NCI-H2081 treated with DMSO at 0.1 percent for 48 hours (cell line): Measurements from ENCODE around the gene CRYL1.

ENCODE experiments used
- DNase-seq: peaks from one replicate; lab custom pipeline; 2025; lab: John Stamatoyannopoulos, UW

CRYL1 gene

DNA sequence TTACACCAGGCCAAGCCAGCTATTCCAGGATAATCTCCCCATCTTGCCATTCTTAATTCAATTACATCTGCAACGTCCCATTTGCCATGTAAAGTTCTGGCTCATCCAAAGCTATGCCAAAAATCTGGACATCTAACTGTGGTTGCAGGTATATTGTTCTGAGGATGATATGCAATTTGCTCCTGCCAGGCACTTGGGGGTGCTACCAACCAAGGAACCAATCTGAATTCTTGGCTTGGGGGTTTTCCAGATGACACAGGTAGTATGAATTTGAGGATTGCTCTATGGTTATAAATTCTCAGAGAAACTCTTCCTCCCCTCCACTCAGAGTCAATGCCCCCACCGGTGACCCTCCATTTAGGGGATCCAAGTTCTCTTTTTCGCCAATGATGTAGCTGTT is 33.0 kb downstream of the CRYL1 start:
- no peak for DNase-seq

DNA sequence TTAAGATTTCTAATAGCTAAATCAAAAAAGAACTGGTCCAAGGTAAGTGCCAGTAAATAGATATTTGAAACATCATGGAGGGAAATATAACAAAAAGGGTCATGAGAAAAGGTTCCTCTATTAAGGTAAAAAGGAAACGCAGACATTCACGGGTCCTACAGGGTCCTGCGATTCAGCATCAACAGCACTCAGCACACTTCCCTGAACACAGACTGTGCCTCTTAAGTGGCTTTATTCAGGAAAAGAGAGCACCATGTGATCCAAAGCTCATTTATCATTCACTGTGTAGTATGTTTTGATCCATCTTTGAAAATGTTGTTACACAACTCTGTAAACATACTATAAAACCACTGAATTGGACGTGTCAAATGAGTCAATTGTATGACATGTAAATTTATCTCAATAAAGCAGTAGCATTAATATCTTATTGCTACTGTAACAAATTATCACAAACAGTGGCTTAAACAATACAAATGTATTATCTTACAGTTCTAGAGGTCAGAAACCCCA is 33.7 kb downstream of the CRYL1 start:
- DNase-seq, result no peak

DNA sequence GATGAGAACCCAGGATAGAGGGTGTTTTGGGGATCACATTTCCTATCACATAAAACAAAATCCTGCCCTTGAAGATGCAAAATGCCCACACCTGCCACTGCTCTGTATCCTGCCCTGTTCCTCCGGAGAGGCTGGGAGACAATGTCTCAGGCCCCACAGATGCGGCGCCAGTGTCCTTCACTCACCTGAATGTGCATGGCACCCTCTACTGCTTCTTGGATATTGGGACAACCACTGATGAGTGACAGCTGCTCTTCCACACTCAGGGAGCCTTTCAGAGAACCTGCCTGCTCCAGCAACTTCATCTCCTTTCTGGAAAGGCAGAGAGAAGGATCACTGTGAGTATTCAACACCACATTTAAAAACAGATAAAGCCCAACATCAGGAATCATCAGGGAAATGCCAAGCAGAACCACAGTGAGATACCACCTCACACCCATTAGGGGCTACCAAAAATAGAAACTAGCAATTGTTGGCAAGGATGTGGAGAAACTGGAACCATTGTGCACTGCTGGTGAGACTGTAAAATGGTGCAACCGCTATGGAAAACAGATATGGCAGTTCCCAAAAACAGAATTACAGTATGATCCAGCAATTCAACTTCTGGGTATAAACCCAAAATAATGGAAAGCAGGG is 36.4 kb downstream of the CRYL1 start:
- no peak for DNase-seq

DNA sequence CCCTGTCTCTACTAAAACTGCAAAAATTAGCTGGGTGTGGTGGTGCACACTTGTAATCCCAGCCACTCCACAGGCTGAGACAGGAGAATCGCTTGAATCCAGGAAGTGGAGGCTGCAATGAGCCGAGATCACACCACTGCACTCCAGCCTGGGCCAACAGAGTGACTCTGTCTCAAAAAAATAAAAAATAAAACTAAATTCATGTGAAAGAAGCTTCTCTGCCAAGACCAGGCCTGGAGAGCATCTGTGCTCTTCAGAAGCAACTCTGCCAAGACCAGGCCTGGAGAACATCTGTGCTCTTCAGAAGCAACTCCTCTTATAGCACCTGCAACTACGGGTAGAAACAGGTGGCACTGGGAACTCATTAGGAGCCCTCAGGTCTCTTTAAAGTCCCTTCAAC is 37.7 kb downstream of the CRYL1 start:
- no peak for DNase-seq

DNA sequence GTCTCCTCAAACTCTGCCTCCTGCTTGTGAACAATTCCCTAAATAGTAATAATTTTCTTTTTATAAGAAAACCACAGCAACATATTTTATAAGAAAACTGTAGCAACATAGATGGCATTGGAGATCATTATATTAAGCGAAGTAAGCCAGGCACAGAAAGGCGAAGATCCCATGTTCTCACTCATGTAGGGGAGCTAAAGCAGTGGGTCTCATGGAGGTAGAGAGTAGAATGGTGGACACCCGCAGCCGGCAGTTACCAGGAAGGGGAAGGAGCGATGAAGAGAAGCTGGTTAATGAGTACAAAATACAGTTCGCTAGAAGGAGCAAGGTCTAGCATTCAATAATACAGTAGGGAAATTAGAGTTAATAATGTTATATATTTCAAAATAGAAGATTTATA is 42.9 kb downstream of the CRYL1 start:
- no peak for DNase-seq

DNA sequence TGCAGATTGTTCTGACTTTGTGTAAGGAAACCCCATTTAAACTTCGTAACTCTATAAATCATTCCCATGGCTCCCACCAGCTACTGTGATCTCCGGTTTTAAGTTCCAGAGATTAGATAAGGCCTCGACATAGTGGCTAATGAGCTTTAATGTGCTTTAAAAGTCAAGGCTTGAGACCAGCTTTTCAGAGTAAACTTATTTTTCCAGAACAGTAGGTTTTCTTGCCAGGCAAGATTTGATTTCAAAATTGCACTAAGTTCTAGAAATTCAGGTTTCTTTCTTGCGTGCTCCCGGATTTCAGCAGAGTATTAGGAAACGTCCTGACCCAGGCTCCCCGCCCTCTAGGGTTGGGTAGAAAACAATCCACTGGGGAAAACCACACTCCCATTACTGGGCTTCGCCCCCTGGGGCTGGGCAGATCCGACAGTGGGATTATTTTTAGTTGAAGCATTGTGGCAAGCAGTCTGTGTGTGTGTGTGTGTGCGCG is 43.3 kb downstream of the CRYL1 start:
- DNase-seq, result no peak

DNA sequence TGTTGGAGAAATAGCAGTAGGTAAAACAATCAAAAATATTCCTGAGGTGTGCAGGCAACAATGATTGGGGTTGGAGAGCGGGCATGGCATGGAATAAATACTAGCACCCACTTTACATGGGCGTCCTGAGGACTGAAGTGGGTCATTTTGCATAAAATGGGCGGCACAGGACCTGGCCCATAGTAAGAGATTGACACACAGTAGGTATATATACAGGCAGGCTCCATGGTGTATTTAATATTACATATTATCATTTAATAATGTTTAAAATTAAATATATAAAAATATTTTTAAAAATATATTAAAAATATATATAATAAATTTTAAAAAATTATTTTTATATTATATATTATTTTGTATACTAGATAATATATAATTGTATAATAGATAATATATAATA is 48.3 kb downstream of the CRYL1 start:
- no peak for DNase-seq

DNA sequence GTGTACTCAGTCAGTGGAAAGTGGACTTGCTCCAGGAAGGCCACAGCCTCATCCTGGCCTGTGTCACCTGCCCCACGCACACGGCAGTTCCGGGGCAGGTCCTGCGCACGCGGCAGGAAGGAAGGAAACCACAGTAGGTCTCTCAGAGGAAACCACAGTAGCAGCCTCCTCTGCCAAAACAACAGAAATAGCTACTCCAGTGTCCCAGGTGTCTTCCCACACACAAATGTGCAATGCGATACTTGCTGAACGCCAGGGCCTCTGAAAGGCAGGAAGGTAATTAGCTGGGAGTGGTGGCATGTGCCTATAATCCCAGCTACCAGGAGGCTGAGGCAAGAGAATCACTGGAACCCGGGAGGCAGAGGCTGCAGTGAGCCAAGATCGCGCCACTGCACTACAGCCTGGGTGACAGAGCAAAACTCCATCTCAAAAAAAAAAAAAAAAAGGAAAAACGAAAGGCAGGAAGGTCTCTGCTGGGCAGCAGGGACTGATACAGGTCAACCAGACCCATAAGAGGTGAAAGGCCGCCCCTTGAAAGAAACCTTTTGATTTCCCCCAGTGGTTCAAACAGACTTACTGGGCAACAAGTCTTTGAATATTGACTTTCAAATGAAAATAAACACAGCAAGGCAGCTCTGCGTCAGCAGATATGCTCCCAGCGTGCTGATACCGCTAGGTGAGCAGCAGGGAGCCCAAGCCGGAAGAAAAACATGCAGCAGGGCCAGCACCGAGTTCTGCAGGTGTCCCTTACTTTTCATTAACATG is 49.5 kb downstream of the CRYL1 start:
- no peak for DNase-seq

DNA sequence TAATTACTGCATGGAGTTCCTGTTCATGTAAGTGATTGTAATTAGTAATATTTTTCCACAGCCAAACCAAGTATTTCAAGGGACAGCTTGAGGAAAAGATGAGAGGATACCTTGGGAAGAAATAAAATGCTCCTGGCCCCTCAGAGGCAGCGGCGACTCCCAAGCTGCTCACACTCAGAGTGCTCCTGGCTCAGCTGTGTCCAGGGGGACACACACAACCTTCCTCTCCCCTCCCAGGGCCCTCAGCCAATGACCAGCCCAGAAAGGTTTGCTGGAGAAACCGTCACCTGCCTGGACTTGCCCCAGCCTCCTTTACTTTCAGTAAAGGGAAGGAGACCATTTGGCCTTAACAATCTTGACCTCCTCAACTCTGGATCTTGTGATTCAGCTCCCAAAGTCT is 51.1 kb downstream of the CRYL1 start:
- no peak for DNase-seq

DNA sequence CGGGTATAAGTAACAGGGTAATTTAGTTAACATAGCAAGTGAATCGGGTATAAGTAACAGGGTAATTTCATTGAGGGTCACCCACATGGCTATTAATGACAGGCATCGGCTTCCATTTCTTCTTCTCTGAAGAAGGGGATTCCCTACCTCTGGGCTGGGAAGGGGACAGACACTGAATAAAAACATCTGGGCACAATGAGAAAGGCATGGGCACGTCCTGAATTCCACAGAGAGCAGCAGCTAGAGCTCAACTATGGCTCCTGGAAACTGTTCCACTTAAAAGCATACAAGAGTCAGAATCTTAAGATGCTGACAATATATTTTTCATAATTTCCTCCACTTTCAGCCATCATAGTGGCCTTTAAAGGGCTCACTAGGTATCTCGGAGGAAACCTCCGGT is 51.8 kb downstream of the CRYL1 start:
- no peak for DNase-seq

DNA sequence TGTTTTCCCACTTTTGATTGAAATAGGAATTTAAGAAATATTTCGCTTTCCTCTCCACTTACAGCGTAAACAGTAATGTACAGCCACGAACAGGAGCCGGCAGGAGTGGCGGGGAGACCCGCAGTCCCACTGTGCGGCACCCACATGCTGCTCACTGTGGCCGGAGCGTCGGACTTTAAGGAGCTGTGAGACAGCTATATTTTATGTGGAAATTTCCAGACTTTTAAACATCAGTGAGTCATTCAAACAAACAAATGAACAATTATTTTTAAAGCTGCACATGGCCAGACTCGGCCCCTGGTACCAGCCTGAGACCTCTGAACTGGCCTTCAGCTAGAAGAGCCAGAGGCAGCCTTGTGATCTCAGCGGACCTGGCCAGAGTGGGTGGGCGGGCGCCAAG is 52.5 kb downstream of the CRYL1 start:
- no peak for DNase-seq

DNA sequence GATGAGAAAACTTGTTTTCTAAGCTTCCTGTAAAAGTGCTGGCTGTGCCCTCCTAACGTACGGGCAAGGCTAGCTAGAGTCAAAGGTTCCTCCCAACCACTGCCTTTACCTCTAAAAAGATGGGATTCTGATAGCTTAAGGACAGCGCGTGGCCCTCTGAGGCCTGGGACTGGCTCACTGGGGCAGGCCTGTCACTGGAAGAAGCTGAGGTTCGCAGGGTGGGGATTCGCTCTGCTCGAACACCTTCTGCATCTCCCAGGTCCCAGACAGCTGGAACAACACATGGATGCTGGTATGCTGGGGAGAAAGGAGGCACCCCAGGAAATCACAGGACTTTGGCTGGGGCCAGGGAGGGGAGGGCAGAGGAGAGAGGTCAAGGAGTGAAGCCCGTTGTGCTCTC is 53.1 kb downstream of the CRYL1 start:
- no peak for DNase-seq

DNA sequence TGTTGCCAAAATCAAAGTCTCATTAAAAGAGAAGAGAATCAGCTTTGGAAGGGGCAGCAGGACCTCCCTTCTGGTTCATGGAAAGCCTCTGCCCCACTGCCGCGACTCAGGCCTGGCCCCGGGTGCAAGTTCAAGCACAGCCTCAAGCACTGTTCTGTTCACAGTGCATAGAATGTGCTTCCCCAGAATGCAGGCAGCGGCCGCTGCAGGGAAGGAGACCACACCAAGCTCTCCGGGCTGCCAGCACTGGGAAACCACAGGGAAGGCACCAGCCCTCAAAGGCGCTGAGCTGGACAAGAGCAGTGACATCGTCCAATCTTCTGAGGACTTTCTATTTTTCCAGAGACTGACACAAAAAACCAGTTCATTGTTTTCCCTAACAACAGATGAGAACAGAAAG is 55.5 kb downstream of the CRYL1 start:
- DNase-seq, result no peak

DNA sequence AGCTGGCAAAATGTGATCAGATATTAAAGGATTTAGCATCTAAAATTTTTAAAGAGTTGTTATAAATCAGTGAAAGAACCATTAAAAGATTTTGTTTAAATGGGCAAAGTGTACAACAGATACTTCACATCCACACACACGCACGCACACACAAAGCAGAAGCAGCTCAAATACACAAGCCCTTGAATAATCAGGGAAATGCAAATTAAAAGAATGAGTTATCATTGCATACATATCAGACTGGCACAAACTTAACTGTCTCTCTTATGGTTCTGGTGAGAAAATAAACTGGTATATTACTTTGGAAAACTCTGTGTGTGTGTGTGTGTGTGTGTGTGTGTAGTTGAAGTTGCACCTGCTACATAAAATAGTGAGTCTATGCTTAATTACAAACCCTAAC is 59.3 kb downstream of the CRYL1 start:
- no peak for DNase-seq

DNA sequence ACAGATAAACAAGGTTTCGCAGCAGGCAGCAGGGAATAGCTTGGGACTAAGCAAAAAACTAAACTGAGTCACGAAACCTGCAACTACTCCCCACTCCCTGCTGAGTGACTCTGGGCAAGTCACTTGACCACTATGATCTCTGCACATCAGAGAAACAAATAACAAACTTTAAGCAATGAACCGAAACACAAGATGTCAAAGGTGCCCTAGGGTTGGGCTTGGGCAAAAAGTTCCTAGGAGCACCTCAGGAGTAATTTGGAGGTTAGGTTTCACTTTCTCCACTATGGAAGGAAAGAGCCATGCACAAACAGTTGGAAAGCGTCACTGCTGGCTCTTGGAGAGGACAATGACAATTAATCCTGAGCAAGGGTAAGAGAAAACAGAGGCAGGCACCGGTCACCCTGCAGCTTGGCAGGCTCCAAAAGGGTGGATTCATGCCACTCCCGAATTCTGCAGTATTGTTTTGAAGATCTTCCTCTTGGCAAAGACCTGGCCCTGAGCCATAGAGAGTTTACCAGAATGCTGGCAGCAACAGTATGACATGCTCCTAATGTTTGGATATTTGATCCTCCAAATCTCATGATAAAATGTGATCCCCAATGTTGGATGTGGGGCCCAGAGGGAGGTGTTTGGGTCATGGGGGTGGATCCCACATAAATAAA is 60.3 kb downstream of the CRYL1 start:
- DNase-seq, result no peak

DNA sequence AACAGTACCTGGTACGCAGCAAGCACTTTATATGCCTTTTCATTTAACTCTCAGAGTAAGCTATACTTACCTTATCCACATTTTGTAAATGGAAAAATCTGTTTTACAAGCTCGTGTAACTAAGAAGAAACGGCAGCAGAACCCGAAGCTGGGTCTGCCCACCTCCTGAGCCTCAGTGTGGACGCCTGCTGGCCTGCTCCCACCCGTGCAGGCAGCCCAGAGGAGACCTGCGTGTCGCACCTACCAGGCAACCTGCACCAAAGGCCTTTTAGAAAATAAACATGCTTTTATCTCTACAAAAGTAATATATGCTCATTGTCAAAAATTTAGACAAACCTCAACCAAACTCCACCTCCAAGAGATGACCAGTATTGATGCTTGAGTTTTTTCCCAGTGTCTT is 62.7 kb downstream of the CRYL1 start:
- no peak for DNase-seq

DNA sequence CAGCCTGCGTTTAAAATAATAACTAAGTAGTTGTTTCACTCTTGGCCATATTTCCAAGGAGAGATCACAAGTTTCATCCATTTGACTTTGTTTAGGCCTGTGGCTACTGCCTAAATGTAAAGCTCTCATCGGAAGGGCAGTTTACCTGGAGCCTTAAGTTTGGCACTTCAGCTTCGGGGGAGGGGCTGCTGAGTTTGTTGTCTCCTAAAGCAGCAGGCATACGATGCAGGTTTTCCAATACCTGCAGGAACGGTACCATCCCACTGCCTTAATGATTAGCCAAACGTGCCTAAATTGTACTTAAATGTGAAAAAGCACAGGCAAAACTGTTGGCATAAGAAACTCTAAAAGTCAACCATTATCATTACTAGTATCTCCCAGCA is 63.1 kb downstream of the CRYL1 start:
- DNase-seq, result no peak

DNA sequence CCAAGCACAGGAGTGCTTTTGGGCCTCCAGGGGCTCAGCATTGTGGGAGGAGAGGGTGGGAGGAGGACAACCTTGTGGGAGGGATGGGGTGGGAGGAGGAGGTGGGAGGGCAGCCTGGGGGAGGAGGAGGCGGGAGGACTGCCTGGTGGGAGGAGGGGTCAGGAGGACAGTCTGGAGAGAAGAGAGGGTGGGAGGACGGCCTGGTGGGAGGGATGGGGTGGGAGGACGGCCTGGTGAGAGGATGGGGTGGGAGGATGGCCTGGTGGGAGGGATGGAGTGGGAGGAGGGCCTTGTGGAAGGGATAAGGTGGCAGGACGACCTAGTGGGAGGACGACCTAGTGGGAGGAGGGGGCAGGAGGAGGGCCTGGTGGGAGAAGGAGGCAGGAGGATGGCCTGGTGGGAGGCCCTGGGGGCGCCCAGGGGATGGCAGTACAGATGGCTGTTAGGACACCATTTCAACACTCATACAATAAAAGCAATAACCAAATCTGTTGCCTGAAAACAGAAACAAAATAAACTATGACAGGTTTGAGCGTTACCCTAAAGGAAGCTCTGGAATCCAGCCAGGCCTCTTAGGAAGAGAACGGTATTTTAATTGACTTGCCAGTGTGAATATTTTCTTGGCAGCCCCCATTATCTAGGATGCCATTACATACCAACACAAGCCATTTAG is 63.7 kb downstream of the CRYL1 start:
- DNase-seq, result no peak

DNA sequence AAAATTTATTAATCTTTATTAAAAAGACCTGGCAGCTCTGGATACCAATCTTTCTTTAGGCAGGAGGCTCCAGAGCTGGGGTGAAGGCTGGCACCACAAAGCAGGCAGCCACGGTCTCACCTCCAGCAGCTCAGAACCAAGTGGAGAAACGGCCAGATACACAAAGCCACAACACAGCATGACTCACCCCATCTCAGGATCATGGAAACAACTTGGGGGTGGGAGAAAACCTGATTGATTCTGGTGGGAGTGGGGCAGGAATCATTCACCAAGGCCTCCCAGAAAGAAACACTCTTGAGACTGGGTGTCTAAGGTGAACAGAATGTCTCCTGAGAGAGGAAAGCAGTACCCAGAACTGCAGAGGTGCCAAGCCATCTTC is 64.2 kb downstream of the CRYL1 start:
- no peak for DNase-seq

DNA sequence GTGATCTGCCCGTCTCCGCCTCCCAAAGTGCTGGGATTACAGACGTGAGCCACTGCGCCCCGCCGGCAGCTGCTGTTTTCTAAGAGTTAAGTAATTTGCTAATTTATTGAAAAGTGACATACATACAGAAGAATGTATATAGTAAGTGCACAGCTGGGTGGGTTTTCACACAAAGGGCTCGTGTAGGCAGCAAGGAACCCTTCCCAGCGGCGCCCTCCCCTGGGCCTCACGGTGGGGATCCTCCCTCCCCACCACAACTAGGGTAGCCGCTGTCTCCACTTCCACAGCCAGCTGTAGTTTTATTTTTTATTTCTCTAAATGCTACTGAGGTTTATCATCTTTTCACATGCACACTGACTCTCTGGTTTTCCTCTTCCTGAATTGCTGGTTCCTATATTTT is 64.9 kb downstream of the CRYL1 start:
- DNase-seq, result no peak

DNA sequence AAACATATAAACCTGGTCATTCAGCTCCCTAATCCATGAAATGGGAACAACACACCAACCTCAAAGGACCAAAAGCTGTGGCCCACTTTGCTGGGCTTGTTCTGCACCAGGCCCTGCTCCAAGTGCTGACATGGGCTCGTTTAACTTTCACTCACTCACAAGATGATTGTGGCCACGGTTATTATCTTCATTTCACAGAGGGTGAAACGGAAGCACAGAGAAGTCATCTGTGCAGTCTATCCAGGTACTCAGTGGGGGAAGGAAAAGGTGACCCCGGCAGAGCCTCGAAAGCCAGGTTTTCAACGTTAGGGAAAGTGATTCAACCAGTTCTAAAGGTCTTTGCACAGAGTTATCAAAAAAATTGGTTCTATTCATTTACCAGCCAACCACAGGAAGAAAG is 68.0 kb downstream of the CRYL1 start:
- no peak for DNase-seq

DNA sequence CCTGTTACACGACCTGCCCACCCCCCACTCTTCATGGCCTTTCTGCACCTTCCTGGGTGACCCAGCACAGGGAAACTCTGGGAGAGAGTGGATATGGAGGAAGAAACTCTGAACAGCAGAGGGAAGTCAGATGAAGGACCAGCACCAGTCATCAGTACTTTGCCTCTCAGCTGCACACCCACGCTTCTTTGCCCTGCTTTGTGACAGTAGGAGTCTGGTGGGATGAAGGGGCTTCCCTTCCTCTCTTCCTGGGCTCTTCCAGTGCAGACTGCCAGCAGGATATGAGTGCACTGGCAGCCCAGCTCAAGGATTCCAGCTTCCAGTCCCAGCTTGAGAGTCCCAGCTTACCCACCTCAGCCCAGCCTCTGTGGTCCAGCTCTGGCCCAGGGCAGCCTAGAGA is 68.9 kb downstream of the CRYL1 start:
- no peak for DNase-seq

DNA sequence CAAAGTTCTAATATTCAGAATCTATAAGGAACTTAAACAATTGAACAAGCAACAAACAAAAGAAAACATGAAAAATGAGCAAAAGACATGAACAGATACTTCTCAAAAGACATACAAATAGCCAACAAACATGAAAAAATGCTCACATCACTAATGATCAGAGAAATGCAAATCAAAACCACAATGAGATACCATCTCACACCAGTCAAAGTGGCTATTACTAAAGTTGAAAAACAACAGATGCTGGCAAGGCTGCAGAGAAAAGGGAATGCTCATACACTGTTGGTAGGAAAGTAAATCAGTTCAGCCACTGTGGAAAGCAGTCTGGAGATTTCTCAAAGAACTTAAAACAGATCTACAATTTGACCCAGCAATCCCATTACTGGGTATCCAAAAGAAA is 74.3 kb downstream of the CRYL1 start:
- DNase-seq, result no peak
